HCT116 (cell line): Measurements from ENCODE around the gene DOCK1. TPM values are rescaled to one million over a fixed set of nuclear protein-coding genes. Genes with fewer than 3 reads are reported as not detected.

ENCODE experiments used
- ATAC-seq: fragments of 200-7000 bp; cut with Tn5 transposase; 2 replicates; pipeline ENCODE4 v1.9.1; 2020; ENCODE audit warnings: mild to moderate bottlenecking, moderate library complexity
- BruUV-seq: library from RNA; stranded (reverse); fragments of 400-500 nt; replicated peaks from 2 replicates; lab custom pipeline; 2021; lab: Mats Ljungman, UMichigan
- CTCF ChIA-PET: fragments of 300-600 bp; sonication (Branson Sonifier 250); formaldehyde crosslinking; loops from one replicate; lab custom pipeline; 2021; ENCODE audit warnings: antibody characterized with exemption; lab: Charles Lee
- POLR2A ChIA-PET: fragments of 300-600, 350-600 bp; sonication (Branson Sonifier 250); formaldehyde crosslinking; loops from one replicate; lab custom pipeline; 2021; ENCODE audit warnings: antibody characterized with exemption; lab: Charles Lee
- RAD21 ChIA-PET, 2 experiments: fragments of 300-600 bp; sonication (Branson Sonifier 250); formaldehyde crosslinking; loops; one replicate each; lab custom pipeline; 2023; ENCODE audit warnings: low total read pairs in 2 of 2; ENCODE audit not compliant: uncharacterized antibody in 2 of 2, unreplicated experiment in 2 of 2, low non-redundant PET in 1 of 2; lab: Charles Lee
- DNase-seq: peaks from one replicate; pipeline ENCODE4 v3.0.0-alpha.2; 2010; ENCODE audit warnings: low read depth, low spot score
- H2AFZ ChIP-seq: fragments of 200-600 bp; shearing (Covaris generic), sonication (generic); 2 replicates; pipeline ENCODE4 v1.6.1; 2017; ENCODE audit warnings: low read depth, mixed run types, mixed read lengths, antibody characterized with exemption, low read length; ENCODE audit not compliant: poor library complexity, severe bottlenecking
- H3K27ac ChIP-seq: 2 replicates; pipeline ENCODE4 v1.5.1; 2012; ENCODE audit warnings: low read depth, low read length
- H3K27me3 ChIP-seq: fragments of 200-600 bp; sonication (generic); 2 replicates; pipeline ENCODE4 v1.6.1; 2016; ENCODE audit warnings: mixed run types, low read length, mixed read lengths; ENCODE audit not compliant: insufficient read depth
- H3K36me3 ChIP-seq, 2 experiments: fragments of 200-500 bp in 1 of 2; fragments of 200-600 bp in 1 of 2; sonication (Bioruptor generic) in 1 of 2; sonication (generic) in 1 of 2; 2 replicates each; pipeline versions ENCODE4 v1.5.1 to v1.6.1; 2014 to 2016; ENCODE audit warnings: low read length in 2 of 2, inconsistent platforms in 1 of 2, mixed read lengths in 1 of 2, mixed run types in 1 of 2; ENCODE audit not compliant: insufficient read depth in 2 of 2, control insufficient read depth in 1 of 2
- H3K4me1 ChIP-seq, 2 experiments: fragments of 200-600 bp in 1 of 2; sonication (generic) in 1 of 2; 2 replicates each; pipeline versions ENCODE4 v1.5.1 to v1.6.1; 2012 to 2017; ENCODE audit warnings: low read length in 2 of 2, inconsistent platforms in 1 of 2, mild to moderate bottlenecking in 1 of 2, mixed read lengths in 1 of 2, mixed run types in 1 of 2, moderate library complexity in 1 of 2; ENCODE audit not compliant: insufficient read depth in 2 of 2, control insufficient read depth in 1 of 2
- H3K4me2 ChIP-seq: fragments of 200-600 bp; sonication (generic); 2 replicates; pipeline ENCODE4 v1.6.1; 2017; ENCODE audit warnings: mixed run types, low read length, mixed read lengths
- H3K4me3 ChIP-seq, 2 experiments: fragments of 200-600 bp in 1 of 2; sonication (generic) in 1 of 2; replicated peaks in 1 of 2; 2 replicates each; pipeline ENCODE4 v1.5.1; 2011 to 2016; ENCODE audit warnings: low read length in 2 of 2, control low read depth in 1 of 2, low read depth in 1 of 2, mild to moderate bottlenecking in 1 of 2, mixed read lengths in 1 of 2, mixed run types in 1 of 2
- H3K79me2 ChIP-seq: fragments of 200-600 bp; sonication (generic); 2 replicates; pipeline ENCODE4 v1.6.1; 2017; ENCODE audit warnings: mild to moderate bottlenecking, mixed run types, low read length, moderate library complexity, mixed read lengths; ENCODE audit not compliant: insufficient read depth
- H3K9ac ChIP-seq: fragments of 200-600 bp; sonication (generic); 2 replicates; pipeline ENCODE4 v1.6.1; 2016; ENCODE audit warnings: low read length, mixed read lengths
- H3K9me2 ChIP-seq: fragments of 200-600 bp; sonication (generic), shearing (Covaris generic); 2 replicates; pipeline ENCODE4 v1.6.1; 2017; ENCODE audit warnings: mixed run types, mild to moderate bottlenecking, moderate library complexity; ENCODE audit not compliant: insufficient read depth
- H3K9me3 ChIP-seq, 2 experiments: fragments of 200-500 bp in 1 of 2; fragments of 200-600 bp in 1 of 2; sonication (Bioruptor generic) in 1 of 2; sonication (generic) in 1 of 2; 2 replicates each; pipeline ENCODE4 v1.6.1; 2014 to 2017; ENCODE audit warnings: low read length in 2 of 2, mixed read lengths in 2 of 2, inconsistent platforms in 1 of 2, low read depth in 1 of 2, mild to moderate bottlenecking in 1 of 2, mixed run types in 1 of 2, moderate library complexity in 1 of 2; ENCODE audit not compliant: control insufficient read depth in 1 of 2, insufficient read depth in 1 of 2
- H4K20me1 ChIP-seq: fragments of 200-600 bp; sonication (generic), shearing (Covaris generic); 2 replicates; pipeline ENCODE4 v1.6.1; 2017; ENCODE audit warnings: mixed run types, mild to moderate bottlenecking, moderate library complexity; ENCODE audit not compliant: insufficient read depth
- CBX3 ChIP-seq: IDR thresholded peaks from 2 replicates; pipeline ENCODE4 v1.6.1; 2012; ENCODE audit warnings: low read depth
- CEBPB ChIP-seq: IDR thresholded peaks from 2 replicates; pipeline ENCODE4 v1.6.1; 2012; ENCODE audit warnings: low read depth
- EGR1 ChIP-seq: IDR thresholded peaks from 2 replicates; pipeline ENCODE4 v1.6.1; 2012; ENCODE audit warnings: low read depth
- EZH2 ChIP-seq: fragments of 200-600 bp; sonication (generic); IDR thresholded peaks from 2 replicates; pipeline ENCODE4 v1.6.1; 2017; ENCODE audit warnings: antibody characterized with exemption, mixed run types
- EZH2phosphoT487 ChIP-seq: fragments of 200-600 bp; IDR thresholded peaks from 2 replicates; pipeline ENCODE4 v1.6.1; 2018; ENCODE audit warnings: antibody characterized with exemption, borderline replicate concordance
- FOSL1 ChIP-seq: IDR thresholded peaks from 2 replicates; pipeline ENCODE4 v1.6.1; 2012; ENCODE audit warnings: low read depth
- POLR2AphosphoS5 ChIP-seq: IDR thresholded peaks from 2 replicates; pipeline ENCODE4 v1.6.1; 2011; ENCODE audit warnings: mild to moderate bottlenecking, low read depth, low read length, moderate library complexity
- SIN3A ChIP-seq: IDR thresholded peaks from 2 replicates; pipeline ENCODE4 v1.6.1; 2012; ENCODE audit warnings: low read depth
- SP1 ChIP-seq: IDR thresholded peaks from 2 replicates; pipeline ENCODE4 v1.6.1; 2012; ENCODE audit warnings: low read depth
- SRF ChIP-seq: IDR thresholded peaks from 2 replicates; pipeline ENCODE4 v1.6.1; 2012; ENCODE audit warnings: low read depth
- TCF7L2 ChIP-seq: IDR thresholded peaks from 2 replicates; pipeline ENCODE4 v1.7.0; 2011; ENCODE audit warnings: borderline replicate concordance, inconsistent platforms; ENCODE audit not compliant: insufficient read depth, insufficient read length; ENCODE audit errors: extremely low read depth
- YY1 ChIP-seq: IDR thresholded peaks from 2 replicates; pipeline ENCODE4 v1.6.1; 2011; ENCODE audit warnings: low read length, low read depth, moderate library complexity, mild to moderate bottlenecking; ENCODE audit not compliant: insufficient replicate concordance; ENCODE audit errors: extremely low read depth
- ZFX ChIP-seq: fragments of 450-650 bp; IDR thresholded peaks from 2 replicates; pipeline ENCODE4 v1.6.1; 2017
- intact Hi-C: fragments of 100-400 bp; cut with micrococcal nuclease; formaldehyde crosslinking; loops from 2 replicates; pipeline ENCODE4 v1.10.0; 2022
- total RNA-seq: library from RNA; stranded (reverse); gene quantifications from one replicate; pipeline ENCODE4 v1.2.1, GENCODE V29; 2021; ENCODE audit not compliant: unreplicated experiment
- TF ChIP-seq, protein P1 (sequence below): IDR thresholded peaks from 2 replicates; pipeline ENCODE4 v1.6.1; 2012; ENCODE audit warnings: low read depth
- TF ChIP-seq, protein P2 (sequence below): IDR thresholded peaks from 2 replicates; pipeline ENCODE4 v1.6.1; 2011; ENCODE audit warnings: mild to moderate bottlenecking, low read length, moderate library complexity; ENCODE audit not compliant: insufficient replicate concordance; ENCODE audit errors: extremely low read depth
- TF ChIP-seq, protein P3 (sequence below): IDR thresholded peaks from 2 replicates; pipeline ENCODE4 v1.6.1; 2012
- TF ChIP-seq, protein P4 (sequence below), 3 experiments: fragments of 200-600 bp in 1 of 3; sonication (generic) in 1 of 3; IDR thresholded peaks in 2 of 3; conservative IDR thresholded peaks in 1 of 3; 2 replicates each; pipeline ENCODE4 v1.5.1; 2012 to 2017; ENCODE audit warnings: low read depth in 2 of 3, low read length in 2 of 3, antibody characterized with exemption in 1 of 3, borderline replicate concordance in 1 of 3, control low read depth in 1 of 3, mild to moderate bottlenecking in 1 of 3, mixed read lengths in 1 of 3, mixed run types in 1 of 3, moderate library complexity in 1 of 3; ENCODE audit not compliant: insufficient read depth in 1 of 3
- TF ChIP-seq, protein P5 (sequence below): IDR thresholded peaks from 2 replicates; pipeline ENCODE4 v1.6.1; 2012

Gene DOCK1
- total RNA-seq, 1 experiment from 2014 or later: 46.5 TPM

DNA sequence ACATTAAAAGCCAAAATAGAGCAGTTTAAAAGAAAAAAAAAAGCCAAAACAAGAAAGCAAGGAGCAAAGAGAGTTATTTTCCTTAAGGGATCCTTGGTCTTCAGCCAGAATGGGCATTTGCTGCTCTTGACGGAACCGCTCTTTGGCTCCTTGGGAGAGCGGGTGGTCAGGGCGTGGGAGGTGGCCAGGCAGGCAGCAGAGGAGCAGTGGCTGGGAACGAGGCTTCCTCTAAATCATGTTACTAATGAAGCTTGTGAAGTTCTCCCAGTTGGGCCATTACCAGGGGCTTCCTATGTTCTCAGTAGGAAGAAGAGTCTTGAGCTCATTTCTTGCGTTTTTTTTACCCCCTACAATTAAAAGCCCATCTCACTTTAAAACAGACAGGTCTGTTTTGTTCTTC is 116.6 kb downstream of the DOCK1 start:
- H2AFZ ChIP-seq: no peak overlapping the region
- no peak overlapping the region for H3K9ac ChIP-seq
- 0 out of 4 replicates have a peak, but pooled peaks cover 0 to 3% of the 10 kb centered on the region in 2 experiments for H3K4me1 ChIP-seq
- ChIA-PET POLR2A (no interaction called here), RAD21 (no interaction called here), CTCF (no interaction called here)
- H3K36me3 ChIP-seq: peaks cover 10 to 16% of the 10 kb centered on the region in 2 experiments; a peak in 3 of 4 replicates
- DNase-seq (no peak), ATAC-seq (no peak)
- TF ChIP-seq SIN3A (no peak), CBX3 (no peak), YY1 (no peak), SP1 (no peak), EZH2phosphoT487 (no peak), TCF7L2 (no peak), EGR1 (no peak), SRF (no peak), EZH2 (no peak), CEBPB (no peak), FOSL1 (no peak), ZFX (no peak), POLR2AphosphoS5 (no peak)
- TF ChIP-seq, protein P1, sequence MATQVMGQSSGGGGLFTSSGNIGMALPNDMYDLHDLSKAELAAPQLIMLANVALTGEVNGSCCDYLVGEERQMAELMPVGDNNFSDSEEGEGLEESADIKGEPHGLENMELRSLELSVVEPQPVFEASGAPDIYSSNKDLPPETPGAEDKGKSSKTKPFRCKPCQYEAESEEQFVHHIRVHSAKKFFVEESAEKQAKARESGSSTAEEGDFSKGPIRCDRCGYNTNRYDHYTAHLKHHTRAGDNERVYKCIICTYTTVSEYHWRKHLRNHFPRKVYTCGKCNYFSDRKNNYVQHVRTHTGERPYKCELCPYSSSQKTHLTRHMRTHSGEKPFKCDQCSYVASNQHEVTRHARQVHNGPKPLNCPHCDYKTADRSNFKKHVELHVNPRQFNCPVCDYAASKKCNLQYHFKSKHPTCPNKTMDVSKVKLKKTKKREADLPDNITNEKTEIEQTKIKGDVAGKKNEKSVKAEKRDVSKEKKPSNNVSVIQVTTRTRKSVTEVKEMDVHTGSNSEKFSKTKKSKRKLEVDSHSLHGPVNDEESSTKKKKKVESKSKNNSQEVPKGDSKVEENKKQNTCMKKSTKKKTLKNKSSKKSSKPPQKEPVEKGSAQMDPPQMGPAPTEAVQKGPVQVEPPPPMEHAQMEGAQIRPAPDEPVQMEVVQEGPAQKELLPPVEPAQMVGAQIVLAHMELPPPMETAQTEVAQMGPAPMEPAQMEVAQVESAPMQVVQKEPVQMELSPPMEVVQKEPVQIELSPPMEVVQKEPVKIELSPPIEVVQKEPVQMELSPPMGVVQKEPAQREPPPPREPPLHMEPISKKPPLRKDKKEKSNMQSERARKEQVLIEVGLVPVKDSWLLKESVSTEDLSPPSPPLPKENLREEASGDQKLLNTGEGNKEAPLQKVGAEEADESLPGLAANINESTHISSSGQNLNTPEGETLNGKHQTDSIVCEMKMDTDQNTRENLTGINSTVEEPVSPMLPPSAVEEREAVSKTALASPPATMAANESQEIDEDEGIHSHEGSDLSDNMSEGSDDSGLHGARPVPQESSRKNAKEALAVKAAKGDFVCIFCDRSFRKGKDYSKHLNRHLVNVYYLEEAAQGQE: no peak
- TF ChIP-seq, protein P2, sequence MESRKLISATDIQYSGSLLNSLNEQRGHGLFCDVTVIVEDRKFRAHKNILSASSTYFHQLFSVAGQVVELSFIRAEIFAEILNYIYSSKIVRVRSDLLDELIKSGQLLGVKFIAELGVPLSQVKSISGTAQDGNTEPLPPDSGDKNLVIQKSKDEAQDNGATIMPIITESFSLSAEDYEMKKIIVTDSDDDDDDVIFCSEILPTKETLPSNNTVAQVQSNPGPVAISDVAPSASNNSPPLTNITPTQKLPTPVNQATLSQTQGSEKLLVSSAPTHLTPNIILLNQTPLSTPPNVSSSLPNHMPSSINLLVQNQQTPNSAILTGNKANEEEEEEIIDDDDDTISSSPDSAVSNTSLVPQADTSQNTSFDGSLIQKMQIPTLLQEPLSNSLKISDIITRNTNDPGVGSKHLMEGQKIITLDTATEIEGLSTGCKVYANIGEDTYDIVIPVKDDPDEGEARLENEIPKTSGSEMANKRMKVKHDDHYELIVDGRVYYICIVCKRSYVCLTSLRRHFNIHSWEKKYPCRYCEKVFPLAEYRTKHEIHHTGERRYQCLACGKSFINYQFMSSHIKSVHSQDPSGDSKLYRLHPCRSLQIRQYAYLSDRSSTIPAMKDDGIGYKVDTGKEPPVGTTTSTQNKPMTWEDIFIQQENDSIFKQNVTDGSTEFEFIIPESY: no peak
- TF ChIP-seq, protein P3, sequence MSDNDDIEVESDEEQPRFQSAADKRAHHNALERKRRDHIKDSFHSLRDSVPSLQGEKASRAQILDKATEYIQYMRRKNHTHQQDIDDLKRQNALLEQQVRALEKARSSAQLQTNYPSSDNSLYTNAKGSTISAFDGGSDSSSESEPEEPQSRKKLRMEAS: no peak
- TF ChIP-seq, protein P4, sequence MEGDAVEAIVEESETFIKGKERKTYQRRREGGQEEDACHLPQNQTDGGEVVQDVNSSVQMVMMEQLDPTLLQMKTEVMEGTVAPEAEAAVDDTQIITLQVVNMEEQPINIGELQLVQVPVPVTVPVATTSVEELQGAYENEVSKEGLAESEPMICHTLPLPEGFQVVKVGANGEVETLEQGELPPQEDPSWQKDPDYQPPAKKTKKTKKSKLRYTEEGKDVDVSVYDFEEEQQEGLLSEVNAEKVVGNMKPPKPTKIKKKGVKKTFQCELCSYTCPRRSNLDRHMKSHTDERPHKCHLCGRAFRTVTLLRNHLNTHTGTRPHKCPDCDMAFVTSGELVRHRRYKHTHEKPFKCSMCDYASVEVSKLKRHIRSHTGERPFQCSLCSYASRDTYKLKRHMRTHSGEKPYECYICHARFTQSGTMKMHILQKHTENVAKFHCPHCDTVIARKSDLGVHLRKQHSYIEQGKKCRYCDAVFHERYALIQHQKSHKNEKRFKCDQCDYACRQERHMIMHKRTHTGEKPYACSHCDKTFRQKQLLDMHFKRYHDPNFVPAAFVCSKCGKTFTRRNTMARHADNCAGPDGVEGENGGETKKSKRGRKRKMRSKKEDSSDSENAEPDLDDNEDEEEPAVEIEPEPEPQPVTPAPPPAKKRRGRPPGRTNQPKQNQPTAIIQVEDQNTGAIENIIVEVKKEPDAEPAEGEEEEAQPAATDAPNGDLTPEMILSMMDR (IDR thresholded peaks at IDR 0.05 in 2 of 3, conservative IDR thresholded peaks at IDR 0.05 in 1 of 3; ENCODE audit: borderline replicate concordance in 1 of 3, insufficient read depth in 1 of 3, low read depth in 2 of 3, low read length in 2 of 3): no peak
- TF ChIP-seq, protein P5, sequence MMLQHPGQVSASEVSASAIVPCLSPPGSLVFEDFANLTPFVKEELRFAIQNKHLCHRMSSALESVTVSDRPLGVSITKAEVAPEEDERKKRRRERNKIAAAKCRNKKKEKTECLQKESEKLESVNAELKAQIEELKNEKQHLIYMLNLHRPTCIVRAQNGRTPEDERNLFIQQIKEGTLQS: no peak
- H3K9me2 ChIP-seq: no peaks in the 10 kb centered on the region
- H4K20me1 ChIP-seq: no peaks in the 10 kb centered on the region
- no peak overlapping the region for H3K4me2 ChIP-seq
- intact Hi-C loops: no loop called here
- no TSS peak for BruUV-seq
- no peak overlapping the region for H3K4me3 ChIP-seq
- no peaks in the 10 kb centered on the region for H3K9me3 ChIP-seq
- no peaks in the 10 kb centered on the region for H3K27me3 ChIP-seq
- H3K27ac ChIP-seq: no peak overlapping the region
- no peaks in the 10 kb centered on the region for H3K79me2 ChIP-seq
